Pancreas (tissue), 10 donors: Measurements from ENCODE around the gene PFKP. TPM values are rescaled to one million over a fixed set of nuclear protein-coding genes. Genes with fewer than 3 reads are reported as not detected.

Source experiments
- ATAC-seq, 4 donors: fragments of 200-7000 bp; cut with Tn5 transposase; one replicate each; pipeline versions ENCODE4 v1.8.0 to v1.9.1; 2020; ENCODE audit warnings: mild to moderate bottlenecking in 4 of 4, moderate library complexity in 4 of 4
- DNase-seq, 6 donors: peaks; one replicate each; pipeline ENCODE4 v3.0.0-alpha.2; 2020
- FAIRE-seq: peaks from 2 replicates; lab custom pipeline; 2012; peaks lifted over from hg19 to GRCh38; lab: Jason Lieb, UNC
- H3K27ac ChIP-seq, 4 donors: fragments of 200-600 bp; sonication (generic); 1 replicate in 3 of 4; 2 replicates in 1 of 4; pipeline versions ENCODE4 v1.5.0 to v1.8.0; 2020
- H3K27me3 ChIP-seq, 4 donors: fragments of 200-600 bp; one replicate each; pipeline ENCODE4 v1.8.0; 2021
- H3K36me3 ChIP-seq, 3 donors: fragments of 200-600 bp; sonication (generic) in 1 of 3; one replicate each; pipeline versions ENCODE4 v1.5.0 to v1.8.0; 2020 to 2021
- H3K4me1 ChIP-seq, 3 donors: fragments of 200-600 bp; one replicate each; pipeline ENCODE4 v1.8.0; 2021
- H3K4me3 ChIP-seq, 4 donors: fragments of 200-600 bp; sonication (generic) in 2 of 4; one replicate each; pipeline versions ENCODE4 v1.5.0 to v1.8.0; 2020 to 2021
- H3K9me3 ChIP-seq, 4 donors: fragments of 200-600 bp; one replicate each; pipeline ENCODE4 v1.8.0; 2021
- WGBS, 2 donors: extraction: QIAGEN DNeasy Blood & Tissue Kit; methylation state at CpG; one replicate each; pipeline ENCODE4 v1.1.7; 2013; 5-methylcytosine and 5-hydroxymethylcytosine counted together
- intact Hi-C, 3 donors: fragments of 100-400 bp; cut with DNase I; formaldehyde crosslinking; loops; one replicate each; pipeline versions ENCODE4 v1.11.1 to v1.14.2; 2022
- polyA plus RNA-seq, 2 donors: library from polyadenylated mRNA; stranded (reverse); fragments of 200-250 nt; gene quantifications; one replicate each; pipeline ENCODE4 v1.2.3, GENCODE V29; 2013
- total RNA-seq, 6 donors: library from RNA; stranded (reverse); fragmentation: NEBNext Ultra II Directional in 4 of 6; extraction: Animal tissue kit (Norgen Biotek cat#: 25700) in 4 of 6; gene quantifications; one replicate each; pipeline versions ENCODE4 v1.2.1 to v1.2.4, GENCODE V29; 2021 to 2023
- TF ChIP-seq, protein P1 (sequence below), 4 donors: fragments of 200-600 bp; sonication (generic) in 3 of 4; IDR thresholded peaks; one replicate each; pipeline versions ENCODE4 v1.5.0 to v1.8.0; 2021; ENCODE audit warnings: antibody characterized with exemption in 4 of 4
- donor health status: healthy with polysubstance abuse.
- donor health status: DM: no; HTN: no; CAD: no; lungs with moderate emphysema.
- donor health status: DM: no; HTN: no; CAD: no.
- donor health status: control.
- donor health status: control.
- donor health status: Bipolar disorder and iron deficiency.
- donor health status: DM: yes; HTN: yes; CAD: no.
- donor health status: DM: no; HTN: no; CAD: no.
- donor health status: DM: no; HTN: no; CAD: no.
- donor health status: DM: yes; HTN: yes; CAD: no.

Gene PFKP
- total and polyA plus RNA-seq, 8 donors: 6.8 to 32.5 (median 14.1) TPM

DNA sequence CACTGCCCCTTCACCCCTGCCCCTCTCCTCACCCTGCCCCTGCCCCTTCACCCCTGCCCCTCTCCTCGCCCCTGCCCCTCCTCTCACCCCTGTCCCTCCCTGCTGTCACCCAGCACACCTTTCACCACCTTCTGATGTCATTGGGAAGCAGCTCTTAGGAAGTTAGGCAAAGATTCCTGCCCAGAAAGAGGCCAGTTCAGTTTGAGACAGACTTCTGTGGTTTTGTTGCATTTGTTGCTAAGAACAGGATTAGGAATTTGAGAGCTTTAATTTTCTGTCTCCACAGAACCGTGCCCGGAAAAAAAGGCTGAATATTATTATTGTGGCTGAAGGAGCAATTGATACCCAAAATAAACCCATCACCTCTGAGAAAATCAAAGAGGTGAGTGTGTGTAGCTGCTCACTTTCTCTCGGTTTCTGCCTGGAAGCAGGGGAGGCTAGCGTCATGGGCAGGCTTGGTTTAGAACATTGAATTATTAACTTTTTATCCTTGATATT, 39.6 kb downstream of the PFKP start:
- FAIRE-seq (no peak), DNase-seq (no peak), ATAC-seq (peak in 1 of 4 donors; percentile 11)
- WGBS, 2 donors: 33 to 47% methylated on average over 5 of the region's 5 CpGs
- Histone ChIP-seq H3K4me1 (no peaks in the 10 kb centered on the region), H3K4me3 (no peak overlapping the region), H3K9me3 (no peaks in the 10 kb centered on the region), H3K27ac (peak overlapping the region; percentile 7 to 78 (median 66)), H3K36me3 (no peaks in the 10 kb centered on the region), H3K27me3 (no peaks in the 10 kb centered on the region)
- intact Hi-C loops: no loop called here
- TF ChIP-seq, protein P1, sequence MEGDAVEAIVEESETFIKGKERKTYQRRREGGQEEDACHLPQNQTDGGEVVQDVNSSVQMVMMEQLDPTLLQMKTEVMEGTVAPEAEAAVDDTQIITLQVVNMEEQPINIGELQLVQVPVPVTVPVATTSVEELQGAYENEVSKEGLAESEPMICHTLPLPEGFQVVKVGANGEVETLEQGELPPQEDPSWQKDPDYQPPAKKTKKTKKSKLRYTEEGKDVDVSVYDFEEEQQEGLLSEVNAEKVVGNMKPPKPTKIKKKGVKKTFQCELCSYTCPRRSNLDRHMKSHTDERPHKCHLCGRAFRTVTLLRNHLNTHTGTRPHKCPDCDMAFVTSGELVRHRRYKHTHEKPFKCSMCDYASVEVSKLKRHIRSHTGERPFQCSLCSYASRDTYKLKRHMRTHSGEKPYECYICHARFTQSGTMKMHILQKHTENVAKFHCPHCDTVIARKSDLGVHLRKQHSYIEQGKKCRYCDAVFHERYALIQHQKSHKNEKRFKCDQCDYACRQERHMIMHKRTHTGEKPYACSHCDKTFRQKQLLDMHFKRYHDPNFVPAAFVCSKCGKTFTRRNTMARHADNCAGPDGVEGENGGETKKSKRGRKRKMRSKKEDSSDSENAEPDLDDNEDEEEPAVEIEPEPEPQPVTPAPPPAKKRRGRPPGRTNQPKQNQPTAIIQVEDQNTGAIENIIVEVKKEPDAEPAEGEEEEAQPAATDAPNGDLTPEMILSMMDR (IDR thresholded peaks at IDR 0.05): no peak

DNA sequence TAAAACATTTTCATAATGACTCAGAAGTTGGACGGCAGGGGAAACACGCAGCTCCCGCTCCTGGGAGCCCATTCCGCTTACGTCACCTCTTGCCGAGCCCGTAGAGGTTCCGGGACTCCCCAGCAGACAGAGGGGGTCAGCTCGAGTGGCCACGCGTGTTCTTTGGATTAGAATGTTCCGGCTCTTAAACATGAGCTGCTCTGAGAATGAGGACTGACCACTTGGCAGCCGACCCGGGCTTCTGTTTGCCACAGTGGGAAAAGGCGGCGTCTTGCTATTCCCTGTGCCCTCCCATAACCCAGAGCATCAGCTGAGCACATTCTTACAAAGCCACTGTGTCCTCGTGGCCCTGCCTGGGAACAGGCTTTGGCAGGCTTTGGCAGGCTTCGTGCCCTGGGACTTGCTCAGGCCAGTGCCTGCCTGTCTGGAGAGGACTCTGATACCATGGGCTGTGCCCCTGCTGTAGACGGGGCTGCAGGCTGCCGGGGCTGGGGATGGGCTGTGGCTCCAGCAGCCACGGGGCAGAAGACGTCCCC, 40.1 kb downstream of the PFKP start:
- intact Hi-C loops: no loop called here

DNA sequence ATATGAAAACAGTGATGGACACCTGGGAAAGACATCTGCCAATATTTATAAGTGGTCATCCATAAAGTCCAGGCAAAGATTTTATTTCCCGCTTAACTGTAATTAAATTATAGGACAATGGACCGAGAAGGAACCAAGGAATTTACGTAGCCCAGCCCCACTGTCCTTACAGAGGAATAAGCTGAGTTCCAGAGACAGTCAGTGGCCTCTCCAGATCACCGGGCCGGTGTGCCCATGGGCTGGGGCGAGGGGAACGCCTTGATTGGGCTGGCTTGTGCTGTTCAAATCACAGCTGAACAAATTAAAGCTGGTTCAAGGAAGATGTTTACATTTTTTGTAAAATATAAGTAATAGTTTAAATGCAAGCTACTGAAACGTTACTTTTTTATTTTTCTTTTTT, 40.7 kb downstream of the PFKP start:
- Histone ChIP-seq H3K27ac (peak overlapping the region; percentile 7 to 78 (median 66)), H3K4me1 (no peaks in the 10 kb centered on the region), H3K4me3 (no peak overlapping the region), H3K9me3 (no peaks in the 10 kb centered on the region), H3K27me3 (no peaks in the 10 kb centered on the region), H3K36me3 (no peaks in the 10 kb centered on the region)
- DNase-seq: no peak
- no peak for FAIRE-seq
- intact Hi-C loops: no loop called here
- no peak for ATAC-seq
- TF ChIP-seq, protein P1 (IDR thresholded peaks at IDR 0.05): no peak
- WGBS, 2 donors: 57 to 66% methylated on average over 8 of the region's 8 CpGs

More for the DNA sequence above, 40.1 kb downstream of the PFKP start:
- ATAC-seq (peak; percentile 86 to 90 (median 88)), DNase-seq (peak in 4 of 6 donors; percentile 65 to 80 (median 71)), FAIRE-seq (no peak)
- Histone ChIP-seq H3K4me3 (no peak overlapping the region), H3K27ac (peak overlapping the region; percentile 7 to 78 (median 66)), H3K36me3 (no peaks in the 10 kb centered on the region), H3K27me3 (no peaks in the 10 kb centered on the region), H3K4me1 (no peaks in the 10 kb centered on the region), H3K9me3 (no peaks in the 10 kb centered on the region)
- TF ChIP-seq, protein P1 (IDR thresholded peaks at IDR 0.05): no peak
- 34 to 45% methylated on average over 22 of the region's 22 CpGs for WGBS, 2 donors

DNA sequence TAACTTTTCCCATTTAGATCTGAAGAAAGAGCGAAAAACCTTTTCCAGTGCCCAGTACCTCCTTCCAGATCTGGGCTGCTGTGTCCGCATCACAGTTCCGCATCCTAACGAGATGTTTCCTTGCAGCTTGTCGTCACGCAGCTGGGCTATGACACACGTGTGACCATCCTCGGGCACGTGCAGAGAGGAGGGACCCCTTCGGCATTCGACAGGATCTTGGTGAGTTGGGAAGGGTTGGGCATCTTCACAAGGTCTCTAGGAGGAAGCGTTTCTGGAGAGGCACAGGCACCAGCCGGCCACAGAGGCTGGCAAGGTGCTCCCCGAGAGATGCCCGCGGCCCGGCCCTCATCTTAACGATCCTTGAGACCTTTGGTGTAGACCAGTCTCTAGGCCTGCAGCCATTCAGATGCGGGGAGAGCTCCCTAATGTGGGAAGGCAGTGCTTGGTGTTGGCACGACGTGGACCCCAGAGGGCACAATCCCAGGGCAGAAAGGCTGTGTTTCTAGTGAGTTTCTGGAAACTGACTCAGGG, 41.3 kb downstream of the PFKP start:
- intact Hi-C loops: no loop called here
- no peak for DNase-seq
- H3K27ac ChIP-seq: peak overlapping the region in 1 of 4 donors; percentile 74
- TF ChIP-seq, protein P1 (IDR thresholded peaks at IDR 0.05): no peak
- no peak overlapping the region for H3K4me3 ChIP-seq
- FAIRE-seq: no peak
- H3K36me3 ChIP-seq: no peaks in the 10 kb centered on the region
- ATAC-seq: no peak
- 74 to 90% methylated on average over 21 of the region's 21 CpGs for WGBS, 2 donors
- no peaks in the 10 kb centered on the region for H3K9me3 ChIP-seq
- no peaks in the 10 kb centered on the region for H3K27me3 ChIP-seq
- H3K4me1 ChIP-seq: no peaks in the 10 kb centered on the region

DNA sequence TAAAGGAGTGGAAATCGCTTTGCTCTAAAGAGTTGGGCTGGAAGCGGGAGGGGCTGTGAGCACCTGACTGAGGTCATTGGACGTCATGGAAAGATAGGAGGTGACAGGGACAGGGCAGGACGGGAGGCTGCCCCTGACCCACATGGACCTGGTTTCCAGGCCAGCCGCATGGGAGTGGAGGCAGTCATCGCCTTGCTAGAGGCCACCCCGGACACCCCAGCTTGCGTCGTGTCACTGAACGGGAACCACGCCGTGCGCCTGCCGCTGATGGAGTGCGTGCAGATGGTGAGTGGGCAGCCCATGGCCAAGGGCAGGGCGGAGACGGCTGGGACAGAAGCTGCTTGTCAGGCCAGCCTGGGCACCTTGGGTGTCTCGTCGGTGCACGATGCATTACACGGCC, 41.8 kb downstream of the PFKP start:
- no peak for DNase-seq
- FAIRE-seq: no peak
- TF ChIP-seq, protein P1 (IDR thresholded peaks at IDR 0.05): no peak
- H3K36me3 ChIP-seq: no peaks in the 10 kb centered on the region
- no peaks in the 10 kb centered on the region for H3K4me1 ChIP-seq
- H3K4me3 ChIP-seq: no peak overlapping the region
- intact Hi-C loops: no loop called here
- no peaks in the 10 kb centered on the region for H3K27me3 ChIP-seq
- 79 to 87% methylated on average over 21 of the region's 21 CpGs for WGBS, 2 donors
- no peaks in the 10 kb centered on the region for H3K9me3 ChIP-seq
- no peak for ATAC-seq
- H3K27ac ChIP-seq: no peak overlapping the region
